ENCODE data around the gene ANKRD33. TPM values are rescaled to one million over a fixed set of nuclear protein-coding genes. Genes with fewer than 3 reads are reported as not detected.

ANKRD33 gene, protein sequence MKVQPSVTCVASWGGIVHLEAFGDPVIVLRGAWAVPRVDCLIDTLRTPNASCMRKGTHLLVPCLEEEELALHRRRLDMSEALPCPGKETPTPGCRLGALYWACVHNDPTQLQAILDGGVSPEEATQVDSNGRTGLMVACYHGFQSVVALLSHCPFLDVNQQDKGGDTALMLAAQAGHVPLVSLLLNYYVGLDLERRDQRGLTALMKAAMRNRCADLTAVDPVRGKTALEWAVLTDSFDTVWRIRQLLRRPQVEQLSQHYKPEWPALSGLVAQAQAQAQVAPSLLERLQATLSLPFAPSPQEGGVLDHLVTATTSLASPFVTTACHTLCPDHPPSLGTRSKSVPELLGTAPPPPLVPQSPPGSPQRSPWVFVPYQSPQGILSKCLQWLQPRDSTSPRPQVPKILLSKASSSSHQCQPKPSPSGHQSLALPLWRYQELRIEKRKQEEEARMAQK
- total RNA-seq: not detected in 2 replicates

DNA sequence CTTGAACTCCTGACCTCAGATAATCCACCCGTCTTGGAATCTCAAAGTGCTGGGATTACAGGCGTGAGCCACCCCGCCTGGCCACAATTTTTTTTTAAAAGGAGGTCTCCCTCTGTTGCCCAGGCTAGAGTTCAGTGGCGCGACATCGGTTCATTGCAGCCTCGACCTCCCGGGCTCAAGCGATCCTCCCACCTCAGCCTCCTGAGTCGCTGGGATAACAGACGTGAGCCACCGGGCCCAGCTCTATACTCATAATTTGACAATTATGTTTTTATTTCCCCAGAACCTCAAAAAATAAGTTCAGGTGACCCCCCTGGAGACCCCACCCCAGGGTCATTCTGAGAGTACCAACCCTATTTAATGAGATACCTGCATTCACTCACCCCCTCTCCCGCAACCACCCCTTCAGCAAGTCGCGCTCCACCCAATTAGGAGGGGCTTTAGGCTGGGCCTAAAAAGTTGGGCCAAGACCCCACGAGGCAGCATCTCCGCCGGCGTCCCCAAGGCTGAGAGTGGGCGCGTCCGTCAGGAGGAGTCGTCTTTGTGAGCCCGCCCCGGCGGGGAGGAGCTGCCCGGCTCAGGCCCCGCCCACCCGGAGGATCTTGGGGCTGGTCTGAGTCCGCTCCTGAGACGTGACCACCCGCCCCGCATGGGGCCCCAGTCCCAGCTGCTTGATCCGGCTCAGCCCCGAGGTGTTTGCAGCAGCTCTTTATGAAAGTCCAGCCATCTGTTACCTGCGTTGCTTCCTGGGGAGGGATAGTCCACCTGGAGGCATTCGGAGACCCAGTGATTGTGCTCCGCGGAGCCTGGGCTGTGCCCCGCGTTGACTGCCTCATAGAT is at the start of gene ANKRD33:
TSS of gene ANKRD33 (plus strand) at position 628 of the 840 bp plus-strand sequence. CDS start at position 712, 84 bp downstream.
- intact Hi-C loops (cut with micrococcal nuclease): no loop called here

DNA sequence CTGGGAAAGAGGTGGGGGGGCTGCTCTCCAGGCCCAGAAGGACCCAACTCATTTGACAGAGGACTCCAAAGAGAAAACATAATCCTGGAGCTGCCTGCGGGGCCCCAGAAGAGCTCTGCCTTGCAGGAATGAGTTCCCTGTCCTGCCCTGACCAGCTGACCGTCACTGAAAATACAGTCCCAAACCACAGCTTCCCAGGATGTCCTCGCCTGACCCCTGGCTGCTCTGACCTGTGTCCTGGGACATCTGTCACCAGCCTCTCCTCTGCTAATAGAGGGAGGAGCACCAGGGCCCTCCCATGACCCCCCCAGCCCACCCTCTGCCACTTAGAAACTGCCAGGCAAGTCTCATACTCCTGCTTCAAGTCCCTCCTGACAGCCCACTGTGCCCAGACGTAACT is 49.1 kb upstream of the ANKRD33 start:
- intact Hi-C loops (cut with micrococcal nuclease): no loop called here

DNA sequence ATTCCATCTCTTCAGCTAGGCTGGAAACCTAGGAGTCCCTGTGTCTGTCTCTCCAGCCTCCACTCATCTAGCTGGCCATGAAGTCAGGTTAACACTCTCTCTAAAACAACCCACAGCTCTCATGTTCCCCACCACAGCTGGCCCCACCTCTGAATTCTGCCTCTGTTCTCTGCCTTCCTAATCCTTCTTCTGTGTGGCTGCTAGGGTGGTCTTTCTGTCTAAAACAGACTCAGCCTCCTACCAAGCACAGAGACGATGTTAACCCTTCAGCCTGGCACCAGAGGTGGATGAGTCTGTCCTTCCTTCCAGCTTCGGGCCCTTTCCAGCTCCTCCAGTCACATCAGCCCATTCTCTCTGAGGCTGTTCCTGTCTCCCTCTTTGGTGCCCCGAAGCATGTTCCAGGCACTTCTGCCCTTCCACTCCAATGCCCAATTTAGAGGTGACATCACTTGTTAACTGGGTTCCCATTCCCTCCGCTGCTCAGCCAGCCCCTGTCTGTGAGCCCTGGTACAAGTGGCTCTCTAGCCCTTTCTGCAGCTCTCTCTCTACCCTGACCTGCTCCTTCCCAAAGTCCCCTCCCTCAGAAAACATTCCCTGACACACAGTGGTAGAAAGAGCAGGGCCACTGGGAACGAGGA is 48.5 kb upstream of the ANKRD33 start:
- intact Hi-C loops (cut with micrococcal nuclease): no loop called here

DNA sequence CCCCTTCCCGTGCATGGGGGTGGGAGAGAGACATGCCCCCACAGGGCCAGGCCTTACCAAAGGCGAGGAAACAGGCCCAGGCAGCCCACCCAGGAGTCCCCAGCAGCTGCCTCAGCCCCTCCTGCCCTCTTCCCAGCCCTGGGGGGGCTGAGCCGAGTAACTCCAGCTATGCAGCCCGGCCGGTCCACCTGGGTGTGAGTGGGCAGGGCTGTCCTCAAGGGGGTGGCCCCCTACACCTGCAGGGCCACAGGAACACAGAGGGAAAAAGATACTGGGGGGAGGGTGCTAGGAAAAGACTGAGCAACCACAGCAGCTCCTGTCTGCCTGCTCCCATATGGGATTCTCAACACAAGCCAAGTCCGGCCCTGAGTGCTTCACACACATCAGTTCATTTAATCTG is 46.9 kb upstream of the ANKRD33 start:
- intact Hi-C loops (cut with micrococcal nuclease): no loop called here

DNA sequence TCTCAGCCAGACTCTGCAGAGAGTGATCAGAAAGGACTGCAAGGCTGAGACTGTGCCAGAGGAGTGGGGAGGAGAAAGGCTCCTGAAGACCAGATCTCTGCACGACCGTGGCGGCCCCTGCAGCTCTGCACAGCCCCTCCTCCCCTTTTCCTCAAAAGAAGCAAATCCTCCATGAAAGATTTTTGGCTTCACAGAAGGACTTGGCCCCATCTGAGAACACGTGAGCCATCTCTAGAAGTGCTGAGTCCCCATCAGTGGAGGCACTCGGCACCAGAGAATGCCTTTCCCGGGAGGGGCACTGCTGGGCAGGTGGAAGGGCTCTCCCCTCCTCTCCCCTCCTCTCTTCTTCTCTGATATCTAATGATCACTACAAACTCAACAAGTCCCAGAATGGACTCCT is 46.2 kb upstream of the ANKRD33 start:
- intact Hi-C loops (cut with micrococcal nuclease): no loop called here

DNA sequence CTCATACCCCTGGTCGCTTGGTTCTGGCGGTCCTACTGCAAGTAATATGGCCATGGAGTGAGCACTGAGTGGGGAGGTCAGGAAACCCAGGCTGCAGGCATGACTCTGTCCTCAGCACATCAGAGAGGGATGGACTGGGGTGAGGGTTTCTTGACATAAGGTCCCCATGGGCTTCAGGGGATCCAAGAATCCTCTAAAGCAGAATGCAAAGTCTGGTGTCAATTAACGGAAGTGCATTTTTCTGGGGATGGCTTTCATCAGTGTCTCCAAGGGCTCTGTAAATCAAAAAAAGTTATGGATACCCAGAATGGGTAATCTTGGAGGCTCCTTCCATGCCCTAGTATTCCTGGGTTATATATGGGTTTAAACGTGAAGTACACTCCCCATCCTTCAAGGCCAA is 43.0 kb upstream of the ANKRD33 start:
- intact Hi-C loops (cut with micrococcal nuclease): no loop called here

DNA sequence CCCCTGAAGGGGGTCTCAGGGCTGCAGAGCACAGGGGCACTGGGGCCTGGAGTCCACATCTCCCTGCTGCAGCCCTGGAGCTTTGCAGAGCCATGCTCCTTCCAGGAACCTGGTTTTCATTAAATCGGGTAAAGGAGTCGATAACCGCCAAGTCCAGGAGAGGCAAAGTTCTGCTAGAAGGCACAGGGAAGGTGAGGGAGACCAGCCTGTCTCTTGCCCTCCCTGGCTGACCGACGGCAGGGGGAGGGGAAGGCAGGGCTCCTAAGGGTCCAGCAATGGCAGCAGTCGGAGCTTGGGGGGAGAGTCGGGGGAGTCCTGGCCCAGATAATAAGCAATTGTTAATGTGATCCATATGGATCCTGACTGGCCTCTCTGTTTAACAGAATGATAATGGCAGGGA is 42.4 kb upstream of the ANKRD33 start:
- intact Hi-C loops (cut with micrococcal nuclease): no loop called here

DNA sequence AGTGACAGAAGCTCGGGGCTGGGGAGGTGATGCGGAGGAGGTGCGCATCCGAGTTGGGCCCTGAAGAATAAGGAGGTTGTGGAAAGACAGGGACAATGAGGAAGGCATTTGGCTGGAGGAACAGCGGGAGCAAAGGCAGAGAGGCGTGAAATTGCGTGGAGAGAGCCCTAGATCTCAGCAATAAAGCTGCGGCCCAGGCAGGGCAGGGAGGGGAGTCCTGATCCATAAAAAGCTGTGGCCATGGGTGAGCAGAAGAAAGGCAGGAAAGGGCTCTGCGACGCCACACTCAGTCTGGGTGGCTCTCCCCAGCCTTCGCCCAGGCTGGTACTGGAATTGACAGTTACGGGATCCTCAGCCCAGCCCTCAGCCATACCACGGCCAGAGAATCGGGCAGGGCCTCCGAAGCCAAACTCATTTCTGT is 41.6 kb upstream of the ANKRD33 start:
- intact Hi-C loops (cut with micrococcal nuclease): no loop called here

DNA sequence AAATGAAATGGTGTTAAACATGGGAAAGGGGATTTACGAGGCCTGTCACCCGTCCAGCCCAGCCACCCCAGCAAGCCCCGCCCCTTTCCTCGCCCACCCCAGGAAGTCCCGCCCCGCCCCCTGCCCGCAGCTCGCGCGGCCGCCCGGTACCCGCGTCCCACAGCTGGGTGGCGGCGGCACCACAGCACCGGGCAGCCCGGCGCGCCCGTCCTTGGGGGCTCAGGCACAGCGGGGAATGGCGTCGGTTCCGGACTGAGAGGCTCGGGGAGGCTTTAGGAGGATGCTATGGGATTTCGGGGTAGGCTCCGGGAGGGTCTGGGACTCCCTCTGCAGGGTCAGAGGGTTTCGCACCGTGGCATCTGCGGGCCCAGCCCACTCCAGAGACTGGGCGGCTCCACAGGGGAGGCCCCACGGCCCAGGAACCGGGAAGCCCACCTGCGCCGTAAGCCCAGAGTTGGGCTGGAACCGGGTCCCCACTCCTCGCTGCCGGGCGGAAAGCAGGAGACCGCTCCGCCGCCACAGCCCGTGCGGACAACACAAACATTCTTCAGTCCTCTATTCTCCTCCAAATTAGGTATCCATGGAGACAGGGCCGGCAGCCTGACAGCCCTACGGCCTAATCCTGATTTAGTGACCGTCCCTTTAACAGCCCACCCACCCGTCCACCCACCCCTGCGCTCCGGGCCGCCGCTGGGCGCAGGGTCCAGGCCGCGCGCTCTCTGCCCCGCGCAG is 40.8 kb upstream of the ANKRD33 start:
- intact Hi-C loops (cut with micrococcal nuclease): no loop called here

DNA sequence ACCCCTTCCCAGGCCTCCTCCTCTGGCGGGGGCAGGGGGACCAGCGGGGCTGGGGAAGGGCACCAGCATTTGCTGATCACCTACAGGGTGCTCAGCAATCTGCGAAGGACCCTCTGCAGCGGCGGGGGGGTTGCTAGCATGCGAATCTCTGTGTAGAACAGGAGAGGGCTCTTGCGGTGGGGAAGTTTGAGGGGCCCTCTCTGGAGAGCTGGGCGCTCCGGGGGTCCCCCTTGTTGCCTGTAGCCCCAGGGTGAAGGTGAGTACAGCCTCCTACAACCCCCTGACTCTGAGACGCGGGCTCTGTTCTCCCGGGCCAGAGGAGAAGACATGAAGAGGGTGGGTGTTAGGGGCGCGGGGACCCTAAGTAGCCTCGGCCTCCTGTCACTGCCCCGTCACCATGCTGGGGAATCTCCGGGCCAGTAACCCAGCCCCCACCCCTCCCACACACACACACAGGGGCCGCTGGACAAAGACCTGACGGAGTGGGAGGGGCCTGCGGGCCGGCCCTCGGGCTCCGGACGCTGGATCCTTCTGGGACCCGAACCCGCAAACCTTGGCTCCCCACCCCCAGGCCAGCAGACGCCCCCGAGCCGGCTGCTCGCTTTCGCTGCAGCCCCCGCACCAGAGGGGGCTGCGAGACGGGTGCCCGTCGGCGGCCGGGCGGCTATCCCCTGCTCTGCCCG is 40.1 kb upstream of the ANKRD33 start:
- intact Hi-C loops (cut with micrococcal nuclease): no loop called here

DNA sequence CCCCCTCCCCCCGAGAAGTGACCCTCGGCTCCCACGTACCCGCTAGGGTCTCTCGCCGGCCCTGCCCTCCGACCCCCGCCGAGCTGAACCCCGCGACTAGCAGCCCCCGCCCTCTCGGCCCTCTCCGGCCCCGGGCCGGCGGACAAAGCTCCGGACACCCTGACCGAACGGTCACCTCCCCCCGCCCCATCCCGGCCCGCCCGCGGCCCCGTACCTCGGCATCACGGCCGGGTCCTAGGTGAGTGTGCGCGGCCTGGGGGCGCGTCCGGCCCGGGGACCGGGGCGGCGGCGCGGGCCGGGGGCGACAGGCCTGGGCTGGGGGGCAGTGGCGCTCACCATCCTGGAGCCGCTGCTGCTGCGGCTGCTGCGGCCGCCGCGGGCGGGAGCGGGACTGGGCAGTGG is 39.6 kb upstream of the ANKRD33 start, which contains the start of gene FIGNL2:
TSS of gene FIGNL2 (minus strand) at position 393 of the 402 bp plus-strand sequence. CDS start 26,305 bp downstream, outside the sequence.
- intact Hi-C loops (cut with micrococcal nuclease): no loop called here

DNA sequence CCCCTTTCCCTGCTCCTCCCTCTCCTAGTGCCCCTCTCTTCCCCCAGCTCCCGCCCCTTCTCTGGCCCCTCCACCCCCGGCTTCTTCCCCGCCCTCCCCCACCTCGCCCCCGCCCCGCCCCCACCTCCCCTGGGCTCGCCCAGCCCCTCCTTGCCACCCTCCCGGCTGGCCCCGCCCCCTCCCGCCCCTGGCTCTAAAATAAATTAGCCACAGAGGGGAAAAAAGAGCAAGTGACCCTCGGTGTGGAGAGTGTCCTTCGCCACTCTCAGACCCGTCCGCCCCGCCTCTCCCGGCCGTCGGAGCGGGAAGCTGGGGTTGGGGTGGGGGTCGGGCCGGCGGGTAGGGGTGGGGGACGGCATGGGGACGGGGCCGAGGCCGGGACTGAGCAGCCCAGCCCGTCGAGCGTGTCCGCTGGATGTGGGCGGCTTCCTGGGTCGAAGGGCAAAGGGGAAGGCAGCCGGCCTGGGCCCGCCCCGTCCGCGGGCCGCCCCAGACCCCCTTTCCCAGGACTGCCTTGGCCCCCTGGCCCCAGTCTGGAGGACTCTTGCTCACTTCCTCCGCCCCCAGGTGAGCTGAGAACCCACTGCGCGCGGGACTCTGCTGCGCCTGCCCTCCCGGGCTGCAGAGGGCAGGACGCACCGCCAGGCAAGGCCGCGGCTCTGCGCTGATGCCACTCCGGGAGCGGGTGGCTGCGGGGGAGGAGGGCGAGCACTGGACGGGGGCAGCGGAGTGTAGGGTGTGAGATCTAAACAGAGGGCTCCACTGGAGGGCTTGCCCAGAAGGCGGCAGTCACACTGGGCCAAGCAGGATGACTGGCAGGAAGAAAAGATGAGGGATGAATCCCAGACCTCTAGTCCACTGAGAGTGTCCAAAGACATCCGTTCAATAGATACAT is 38.8 kb upstream of the ANKRD33 start:
- intact Hi-C loops (cut with micrococcal nuclease): no loop called here

DNA sequence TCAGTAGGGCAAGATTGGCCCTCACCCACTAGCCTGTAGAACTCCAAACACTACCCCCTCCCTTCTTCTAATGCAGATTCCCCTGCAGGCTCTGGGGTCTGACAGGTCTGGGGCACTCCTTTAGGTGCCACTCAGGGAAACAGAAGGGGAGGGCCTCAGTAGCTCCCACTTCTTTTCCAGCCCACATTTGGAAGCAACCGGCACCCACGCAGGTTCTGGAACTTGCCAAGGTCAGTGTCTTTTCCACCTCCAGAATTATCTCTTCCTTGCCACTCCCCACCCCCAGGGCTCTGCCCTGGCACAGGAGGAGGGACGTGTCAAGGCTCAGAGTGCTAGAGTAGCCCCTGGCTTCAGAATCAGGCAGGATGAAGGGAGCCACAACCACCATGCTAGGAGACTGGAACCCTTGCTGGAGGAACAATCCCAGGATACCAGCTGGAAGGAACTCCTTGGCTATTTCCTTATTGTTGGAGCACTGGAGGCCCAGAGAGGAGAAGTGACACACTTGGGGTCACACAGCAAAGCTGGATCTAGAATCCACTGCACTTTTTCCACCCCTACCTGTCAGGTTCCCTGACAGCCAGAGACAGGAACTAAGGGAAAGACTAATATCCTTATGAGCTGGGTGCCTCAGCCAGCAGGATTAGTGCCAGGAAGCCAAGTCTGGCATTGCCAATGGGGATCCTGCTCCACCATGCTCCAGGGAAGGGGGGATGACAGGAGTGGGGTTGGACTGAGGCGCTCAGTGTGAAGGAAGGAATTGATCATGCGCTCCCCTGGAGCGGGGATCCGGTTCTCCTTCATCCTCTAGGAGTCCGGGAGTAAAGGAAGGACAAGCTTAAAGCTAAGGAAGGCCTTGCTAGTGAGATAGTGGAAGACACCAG is 37.6 kb upstream of the ANKRD33 start:
- intact Hi-C loops (cut with micrococcal nuclease): no loop called here

DNA sequence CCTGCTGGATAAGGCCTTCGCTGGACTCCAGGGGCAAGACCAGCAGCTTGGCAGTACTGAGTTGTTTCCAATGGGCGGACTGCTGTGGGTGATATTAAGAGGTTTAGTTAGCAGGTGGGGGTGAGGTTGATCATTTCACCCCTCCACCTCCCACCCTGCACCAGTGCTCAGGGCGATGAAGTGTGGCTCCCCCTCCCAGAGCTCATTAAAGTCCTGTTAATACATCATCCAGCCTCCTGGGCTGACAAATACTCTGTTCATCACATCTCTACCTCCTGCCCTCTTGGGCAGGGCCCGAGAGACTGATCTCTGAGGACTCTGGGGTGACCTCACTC is 37.0 kb upstream of the ANKRD33 start:
- intact Hi-C loops (cut with micrococcal nuclease): no loop called here

DNA sequence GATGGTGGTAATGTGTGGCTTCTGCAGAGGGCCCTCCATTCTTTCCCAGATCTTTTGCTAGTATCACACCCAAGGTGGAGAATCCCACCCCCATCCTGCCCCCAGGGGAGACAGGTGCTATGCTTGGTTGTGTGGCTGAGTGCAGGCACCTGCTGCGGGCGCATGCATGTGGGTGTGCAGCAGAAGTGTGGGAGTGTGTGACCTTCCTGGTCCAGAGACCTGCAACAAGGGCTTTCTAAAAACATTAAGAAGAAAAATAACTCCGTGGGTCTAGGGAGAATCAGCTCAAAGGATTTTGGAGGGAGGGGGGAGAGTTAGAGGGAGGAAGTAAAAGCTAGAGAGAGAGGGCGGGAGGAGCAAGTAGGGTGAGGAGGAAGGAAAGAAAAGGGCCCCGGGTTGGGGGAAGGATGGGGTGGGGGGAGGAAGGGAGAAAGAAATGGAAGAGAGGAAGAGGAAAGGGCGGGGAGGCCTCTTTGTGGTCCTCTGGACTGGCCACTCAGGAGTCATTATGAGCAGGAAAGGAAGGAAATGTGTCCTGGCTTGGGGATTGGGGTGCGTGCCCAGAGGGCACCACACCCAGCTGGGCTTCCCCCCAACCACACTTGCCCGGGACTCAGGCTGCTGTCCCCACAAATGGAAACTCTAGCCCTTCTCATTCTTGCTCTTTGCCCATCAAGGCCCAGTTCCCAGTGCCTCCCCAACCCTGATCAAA is 36.3 kb upstream of the ANKRD33 start:
- intact Hi-C loops (cut with micrococcal nuclease): no loop called here

DNA sequence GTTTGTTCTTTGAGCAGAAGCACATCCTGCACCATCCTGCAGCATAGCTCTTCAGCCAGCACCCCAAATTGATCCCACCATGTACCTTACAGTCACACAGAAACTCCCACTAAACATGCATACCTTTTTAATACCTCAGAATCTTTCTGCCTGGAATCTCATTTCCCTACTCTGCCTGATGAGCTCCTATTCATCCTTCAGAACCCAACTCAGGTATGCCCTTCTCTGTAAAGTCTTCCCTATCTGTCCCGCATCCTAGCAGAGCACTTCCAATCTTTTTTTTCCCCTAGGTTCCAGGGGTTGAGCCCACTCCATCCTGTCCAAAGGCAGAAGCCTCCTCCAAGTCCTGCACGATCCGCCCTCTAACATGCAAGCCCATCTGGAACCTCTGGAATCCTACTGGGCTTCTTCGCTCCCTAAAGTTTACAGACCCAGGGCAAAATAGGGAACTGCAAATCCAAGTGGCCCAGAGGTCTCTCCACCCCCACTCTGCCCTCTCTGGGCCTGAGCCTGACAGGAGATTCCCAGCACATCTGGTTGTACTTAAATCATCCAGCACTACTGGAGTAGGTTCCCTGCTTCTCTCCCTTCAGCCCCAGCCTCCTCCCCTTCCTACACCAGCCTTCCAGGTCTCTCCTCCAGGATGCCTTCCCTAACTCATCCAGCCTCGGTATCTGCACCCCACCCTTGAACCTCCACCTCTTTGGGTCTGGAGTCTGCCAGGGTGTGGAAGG is 35.3 kb upstream of the ANKRD33 start:
- intact Hi-C loops (cut with micrococcal nuclease): no loop called here
